CD4-positive, alpha-beta T cell (primary cell): ENCODE measurements around the gene NSDHL. TPM values are rescaled to one million over a fixed set of nuclear protein-coding genes. Genes with fewer than 3 reads are reported as not detected.
"Not testable (repeated sequence)": the region's sequence is repeated elsewhere in the genome, so short reads cannot be mapped to it uniquely, and the experiment has no call there.

Experiments used
- ATAC-seq: fragments of 200-7000 bp; cut with Tn5 transposase; one replicate; pipeline ENCODE4 v1.10.0; 2022; ENCODE audit warnings: mild to moderate bottlenecking; ENCODE audit not compliant: poor library complexity
- CTCF ChIA-PET: fragments of 350-600 bp; sonication (Branson Sonifier 250); formaldehyde crosslinking; loops from one replicate; lab custom pipeline; 2021; ENCODE audit warnings: antibody characterized with exemption, inconsistent platforms; lab: Charles Lee
- POLR2A ChIA-PET: fragments of 350-600 bp; sonication (Branson Sonifier 250); formaldehyde crosslinking; loops from one replicate; lab custom pipeline; 2021; ENCODE audit warnings: antibody characterized with exemption, inconsistent platforms; lab: Charles Lee
- DNase-seq, 14 experiments: peaks; one replicate each; pipeline ENCODE4 v3.0.0-alpha.2; 2013 to 2020; ENCODE audit warnings: mixed read lengths in 2 of 14
- H3K27ac ChIP-seq, 2 donors: one replicate each; pipeline versions ENCODE4 v1.5.1 to v1.7.0; 2013; ENCODE audit warnings: low read length in 2 of 2, low read depth in 1 of 2, mild to moderate bottlenecking in 1 of 2
- H3K27me3 ChIP-seq, 2 experiments: 1 replicate in 1 of 2; 2 replicates in 1 of 2; pipeline versions ENCODE4 v1.6.1 to v1.7.0; 2013; ENCODE audit warnings: low read length in 2 of 2, control low read depth in 1 of 2, mild to moderate bottlenecking in 1 of 2, moderate library complexity in 1 of 2; ENCODE audit not compliant: insufficient read depth in 2 of 2, control insufficient read depth in 1 of 2
- H3K36me3 ChIP-seq: one replicate; pipeline ENCODE4 v1.6.1; 2013; ENCODE audit warnings: low read length, control low read depth; ENCODE audit not compliant: insufficient read depth
- H3K4me1 ChIP-seq: one replicate; pipeline ENCODE4 v1.6.1; 2013; ENCODE audit warnings: low read length, control low read depth; ENCODE audit not compliant: insufficient read depth
- H3K4me3 ChIP-seq: one replicate; pipeline ENCODE4 v1.5.1; 2013; ENCODE audit warnings: mild to moderate bottlenecking, low read length, moderate library complexity
- H3K9me3 ChIP-seq, 2 experiments: 1 replicate in 1 of 2; 2 replicates in 1 of 2; pipeline versions ENCODE4 v1.6.1 to v1.7.0; 2013; ENCODE audit warnings: low read length in 2 of 2, mild to moderate bottlenecking in 2 of 2, control low read depth in 1 of 2, moderate library complexity in 1 of 2; ENCODE audit not compliant: control insufficient read depth in 1 of 2, insufficient read depth in 1 of 2
- H3K27ac Mint-ChIP-seq: one replicate; pipeline ENCODE4 v1.8.0; 2020; ENCODE audit warnings: mixed read lengths
- H3K27me3 Mint-ChIP-seq: one replicate; pipeline ENCODE4 v1.8.0; 2021; ENCODE audit warnings: mixed read lengths
- H3K36me3 Mint-ChIP-seq: one replicate; pipeline ENCODE4 v1.8.0; 2021; ENCODE audit warnings: low read depth, mixed read lengths
- H3K4me1 Mint-ChIP-seq: one replicate; pipeline ENCODE4 v1.8.0; 2021; ENCODE audit warnings: low read depth, mixed read lengths
- H3K4me3 Mint-ChIP-seq: one replicate; pipeline ENCODE4 v1.8.0; 2020; ENCODE audit warnings: mild to moderate bottlenecking, mixed read lengths
- H3K9me3 Mint-ChIP-seq: one replicate; pipeline ENCODE4 v1.8.0; 2020; ENCODE audit warnings: mixed read lengths
- intact Hi-C, 2 experiments: fragments of 100-400 bp; cut with DNase I in 1 of 2; cut with micrococcal nuclease in 1 of 2; formaldehyde crosslinking; loops; one replicate each; pipeline versions ENCODE4 v1.15.1 to v1.9.0; 2023 to 2025; cut with DNase I, micrococcal nuclease
- total RNA-seq, 174 experiments: library from RNA in 2 of 174; stranded (reverse) in 2 of 174; gene quantifications; one replicate each; pipeline ENCODE4 v1.2.3 and lab custom pipeline; 2021 to 2026
- TF ChIP-seq, protein P1 (sequence below): fragments of 200-600 bp; IDR thresholded peaks from one replicate; pipeline ENCODE4 v1.8.0; 2022; ENCODE audit warnings: antibody characterized with exemption, mild to moderate bottlenecking

NSDHL gene
- total RNA-seq, 2 experiments from 2014 or later: 2.7 to 2.9 TPM

GRCh38 chrX:152831391-152831790 lies 528 bp downstream of the NSDHL start:
- intact Hi-C loops: loop anchor here in 1 of 2 experiments (5.0 kb wide), 3 partner anchors 506 to 1434 kb away; partner anchors contain the start of genes CCNQ and VMA21
- Histone ChIP-seq H3K27me3 (no peaks in the 10 kb centered on the region), H3K4me3 (peak overlapping the region; percentile 78), H3K27ac (peak overlapping the region in 1 of 2 donors; percentile 53), H3K4me1 (peaks cover 22% of the 10 kb centered on the region), H3K36me3 (peaks cover 6% of the 10 kb centered on the region), H3K9me3 (no peaks in the 10 kb centered on the region)
- peaks cover 36% of the 10 kb centered on the region for H3K4me1 Mint-ChIP-seq
- ChIA-PET POLR2A (interaction anchor here (0.8 kb wide), 1 partner anchor 1436 kb away, joined by 4 read pairs; no protein-coding TSS in a partner anchor), CTCF (no interaction called here)
- H3K9me3 Mint-ChIP-seq: no peaks in the 10 kb centered on the region
- peak overlapping the region; percentile 94 for H3K4me3 Mint-ChIP-seq
- H3K27ac Mint-ChIP-seq: peak overlapping the region; percentile 89
- no peak for DNase-seq
- TF ChIP-seq, protein P1, sequence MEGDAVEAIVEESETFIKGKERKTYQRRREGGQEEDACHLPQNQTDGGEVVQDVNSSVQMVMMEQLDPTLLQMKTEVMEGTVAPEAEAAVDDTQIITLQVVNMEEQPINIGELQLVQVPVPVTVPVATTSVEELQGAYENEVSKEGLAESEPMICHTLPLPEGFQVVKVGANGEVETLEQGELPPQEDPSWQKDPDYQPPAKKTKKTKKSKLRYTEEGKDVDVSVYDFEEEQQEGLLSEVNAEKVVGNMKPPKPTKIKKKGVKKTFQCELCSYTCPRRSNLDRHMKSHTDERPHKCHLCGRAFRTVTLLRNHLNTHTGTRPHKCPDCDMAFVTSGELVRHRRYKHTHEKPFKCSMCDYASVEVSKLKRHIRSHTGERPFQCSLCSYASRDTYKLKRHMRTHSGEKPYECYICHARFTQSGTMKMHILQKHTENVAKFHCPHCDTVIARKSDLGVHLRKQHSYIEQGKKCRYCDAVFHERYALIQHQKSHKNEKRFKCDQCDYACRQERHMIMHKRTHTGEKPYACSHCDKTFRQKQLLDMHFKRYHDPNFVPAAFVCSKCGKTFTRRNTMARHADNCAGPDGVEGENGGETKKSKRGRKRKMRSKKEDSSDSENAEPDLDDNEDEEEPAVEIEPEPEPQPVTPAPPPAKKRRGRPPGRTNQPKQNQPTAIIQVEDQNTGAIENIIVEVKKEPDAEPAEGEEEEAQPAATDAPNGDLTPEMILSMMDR: no peak
- peaks cover 16% of the 10 kb centered on the region for H3K36me3 Mint-ChIP-seq
- no peaks in the 10 kb centered on the region for H3K27me3 Mint-ChIP-seq
- no peak for ATAC-seq

- Mint-ChIP-seq H3K4me1 (peaks cover 36% of the 10 kb centered on the region), H3K36me3 (peaks cover 16% of the 10 kb centered on the region), H3K27me3 (no peaks in the 10 kb centered on the region), H3K9me3 (no peaks in the 10 kb centered on the region), H3K27ac (peak overlapping the region; percentile 12), H3K4me3 (peak overlapping the region; percentile 94)
- TF ChIP-seq, protein P1: no peak
- Histone ChIP-seq H3K4me3 (no peak overlapping the region), H3K9me3 (no peaks in the 10 kb centered on the region), H3K4me1 (peaks cover 22% of the 10 kb centered on the region), H3K36me3 (peaks cover 6% of the 10 kb centered on the region), H3K27ac (no peak overlapping the region), H3K27me3 (no peaks in the 10 kb centered on the region)
- intact Hi-C loops: loop anchor here in 1 of 2 experiments (5.0 kb wide), 3 partner anchors 505 to 1435 kb away; partner anchors contain the start of genes CCNQ and VMA21
- POLR2A ChIA-PET: no interaction called here
- DNase-seq (no peak), ATAC-seq (no peak)
- CTCF ChIA-PET: interaction anchor here (1.2 kb wide), 1 partner anchor 19 kb away, joined by 3 read pairs; no protein-coding TSS in a partner anchor
Observed at GRCh38 chrX:152832520-152832919, 1.7 kb downstream of the NSDHL start.

DNA sequence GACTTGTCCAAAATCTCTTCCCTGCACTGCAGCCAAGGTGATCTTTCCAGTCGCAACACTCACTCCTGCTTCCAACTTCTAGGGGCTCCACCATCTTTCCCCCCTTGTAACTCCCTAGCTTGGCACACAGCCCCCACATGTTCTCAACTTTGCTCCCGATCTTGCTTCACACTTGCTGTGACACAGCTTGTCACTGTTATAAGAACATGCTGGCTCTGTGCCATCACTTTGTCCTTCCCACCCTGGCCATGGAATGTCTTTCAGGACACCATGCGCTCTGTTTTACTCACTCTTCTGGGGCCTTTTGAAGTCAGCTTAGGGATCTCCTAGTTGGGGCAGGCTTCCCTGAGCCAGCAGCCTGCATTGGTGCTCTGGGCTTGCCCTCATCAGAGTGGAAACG lies 2.5 kb downstream of the NSDHL start:
- H3K9me3 Mint-ChIP-seq: no peaks in the 10 kb centered on the region
- CTCF ChIA-PET: interaction anchor here (1.2 kb wide), 1 partner anchor 20 kb away, joined by 3 read pairs; no protein-coding TSS in a partner anchor
- peaks cover 36% of the 10 kb centered on the region for H3K4me1 Mint-ChIP-seq
- intact Hi-C loops: loop anchor here in 1 of 2 experiments (5.0 kb wide), 3 partner anchors 504 to 1436 kb away; partner anchors contain the start of genes CCNQ and VMA21
- H3K4me3 Mint-ChIP-seq: peak overlapping the region; percentile 62
- Histone ChIP-seq H3K27me3 (no peaks in the 10 kb centered on the region), H3K27ac (no peak overlapping the region), H3K4me3 (no peak overlapping the region), H3K9me3 (no peaks in the 10 kb centered on the region), H3K36me3 (no peaks in the 10 kb centered on the region), H3K4me1 (peaks cover 22% of the 10 kb centered on the region)
- no peak overlapping the region for H3K27ac Mint-ChIP-seq
- H3K27me3 Mint-ChIP-seq: no peaks in the 10 kb centered on the region
- ATAC-seq: no peak
- POLR2A ChIA-PET: no interaction called here
- no peak for DNase-seq
- peaks cover 16% of the 10 kb centered on the region for H3K36me3 Mint-ChIP-seq
- TF ChIP-seq, protein P1: no peak

GRCh38 chrX:152835470-152835869 lies 4.6 kb downstream of the NSDHL start:
- intact Hi-C loops, H3K4me3 Mint-ChIP-seq, H3K36me3 ChIP-seq, H3K27ac Mint-ChIP-seq, H3K27me3 ChIP-seq, H3K27me3 Mint-ChIP-seq, ATAC-seq, H3K4me3 ChIP-seq, H3K9me3 Mint-ChIP-seq, DNase-seq, CTCF ChIA-PET, H3K27ac ChIP-seq, POLR2A ChIA-PET, H3K9me3 ChIP-seq: not testable (repeated sequence)
- H3K4me1 Mint-ChIP-seq: peaks cover 34% of the 10 kb centered on the region
- H3K4me1 ChIP-seq: peaks cover 16% of the 10 kb centered on the region
- peaks cover 12% of the 10 kb centered on the region for H3K36me3 Mint-ChIP-seq
